Ishikawa (cell line): ENCODE results near the gene PEPD.

ENCODE experiments used
- CEBPB ChIP-seq: IDR thresholded peaks from 2 replicates; pipeline ENCODE4 v1.6.1; 2012
- CREB1 ChIP-seq: IDR thresholded peaks from 2 replicates; pipeline ENCODE4 v1.6.1; 2012; ENCODE audit warnings: low read depth
- EGR1 ChIP-seq: IDR thresholded peaks from 2 replicates; pipeline ENCODE4 v1.6.1; 2012
- EP300 ChIP-seq: IDR thresholded peaks from 2 replicates; pipeline ENCODE4 v1.6.1; 2012; ENCODE audit warnings: borderline replicate concordance
- FOXM1 ChIP-seq: IDR thresholded peaks from 2 replicates; pipeline ENCODE4 v1.6.1; 2012; ENCODE audit warnings: low read depth, borderline replicate concordance
- NFIC ChIP-seq: IDR thresholded peaks from 2 replicates; pipeline ENCODE4 v1.6.1; 2012
- RAD21 ChIP-seq: IDR thresholded peaks from 2 replicates; pipeline ENCODE4 v1.6.1; 2012; ENCODE audit warnings: low read depth
- REST ChIP-seq: IDR thresholded peaks from 2 replicates; pipeline ENCODE4 v1.6.1; 2012; ENCODE audit warnings: low read depth, mild to moderate bottlenecking
- TAF1 ChIP-seq: IDR thresholded peaks from 2 replicates; pipeline ENCODE4 v1.6.1; 2012; ENCODE audit warnings: low read depth, mild to moderate bottlenecking
- TCF12 ChIP-seq: IDR thresholded peaks from 2 replicates; pipeline ENCODE4 v1.6.1; 2012; ENCODE audit warnings: low read depth
- TEAD4 ChIP-seq: IDR thresholded peaks from 2 replicates; pipeline ENCODE4 v1.6.1; 2012
- YY1 ChIP-seq: IDR thresholded peaks from 2 replicates; pipeline ENCODE4 v1.6.1; 2012; ENCODE audit warnings: low read depth
- ZBTB7A ChIP-seq: IDR thresholded peaks from 2 replicates; pipeline ENCODE4 v1.6.1; 2012; ENCODE audit warnings: low read depth
- TF ChIP-seq, protein P1 (sequence below): IDR thresholded peaks from 2 replicates; pipeline ENCODE4 v1.6.1; 2012
- TF ChIP-seq, protein P2 (sequence below): IDR thresholded peaks from 2 replicates; pipeline ENCODE4 v1.6.1; 2012

Gene PEPD

DNA sequence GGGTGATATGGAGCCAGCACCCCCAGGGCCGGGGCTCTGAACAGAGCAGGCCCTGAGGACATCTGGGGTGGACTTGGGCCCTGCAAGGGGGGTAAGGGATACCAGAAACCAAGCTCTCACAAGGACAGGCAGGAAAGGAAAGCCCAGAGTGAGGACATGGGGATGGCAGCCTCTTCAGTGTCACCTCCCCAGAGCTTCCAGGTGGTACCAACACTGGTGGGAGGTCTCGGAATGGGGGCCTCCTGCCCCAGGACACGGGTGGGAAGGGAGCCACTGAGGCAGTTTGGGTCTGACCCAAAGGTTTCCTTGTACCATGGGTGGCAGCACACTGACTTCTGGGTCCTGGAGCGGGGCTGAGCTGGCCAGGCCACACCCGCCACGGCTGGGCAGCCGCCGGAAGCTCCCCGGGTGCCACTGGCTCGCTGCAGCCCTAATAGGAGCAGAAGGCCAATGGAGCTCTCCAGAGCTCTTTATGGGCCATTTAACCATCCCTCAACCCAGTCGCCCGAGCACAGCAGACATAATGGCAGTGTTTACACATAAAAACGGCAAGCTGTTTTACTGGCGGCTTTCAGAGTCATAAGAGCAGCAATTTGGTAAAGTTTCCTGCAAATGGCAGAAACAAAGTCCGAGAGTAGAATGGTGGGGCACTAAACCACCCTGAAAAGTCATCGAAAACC is 59.3 kb downstream of the PEPD start:
- TF ChIP-seq EGR1 (no peak), NFIC (no peak), REST (no peak), CREB1 (no peak), CEBPB (no peak), TEAD4 (no peak), TAF1 (no peak), YY1 (no peak), ZBTB7A (no peak), TCF12 (no peak), RAD21 (no peak), EP300 (no peak), FOXM1 (no peak)
- TF ChIP-seq, protein P1, sequence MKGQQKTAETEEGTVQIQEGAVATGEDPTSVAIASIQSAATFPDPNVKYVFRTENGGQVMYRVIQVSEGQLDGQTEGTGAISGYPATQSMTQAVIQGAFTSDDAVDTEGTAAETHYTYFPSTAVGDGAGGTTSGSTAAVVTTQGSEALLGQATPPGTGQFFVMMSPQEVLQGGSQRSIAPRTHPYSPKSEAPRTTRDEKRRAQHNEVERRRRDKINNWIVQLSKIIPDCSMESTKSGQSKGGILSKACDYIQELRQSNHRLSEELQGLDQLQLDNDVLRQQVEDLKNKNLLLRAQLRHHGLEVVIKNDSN = no peak
- TF ChIP-seq, protein P2, sequence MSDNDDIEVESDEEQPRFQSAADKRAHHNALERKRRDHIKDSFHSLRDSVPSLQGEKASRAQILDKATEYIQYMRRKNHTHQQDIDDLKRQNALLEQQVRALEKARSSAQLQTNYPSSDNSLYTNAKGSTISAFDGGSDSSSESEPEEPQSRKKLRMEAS = no peak

- TF ChIP-seq RAD21 = no peak
- TF ChIP-seq ZBTB7A = no peak
- no peak for TF ChIP-seq TEAD4
- no peak for TF ChIP-seq YY1
- no peak for TF ChIP-seq EGR1
- no peak for TF ChIP-seq CREB1
- TF ChIP-seq TCF12 = no peak
- TF ChIP-seq, protein P2 = no peak
- TF ChIP-seq CEBPB = no peak
- no peak for TF ChIP-seq NFIC
- TF ChIP-seq FOXM1 = no peak
- no peak for TF ChIP-seq TAF1
- TF ChIP-seq EP300 = no peak
- TF ChIP-seq, protein P1 = no peak
Observed at GRCh38 chr19:33461256-33462111, 60.1 kb downstream of the PEPD start.

DNA sequence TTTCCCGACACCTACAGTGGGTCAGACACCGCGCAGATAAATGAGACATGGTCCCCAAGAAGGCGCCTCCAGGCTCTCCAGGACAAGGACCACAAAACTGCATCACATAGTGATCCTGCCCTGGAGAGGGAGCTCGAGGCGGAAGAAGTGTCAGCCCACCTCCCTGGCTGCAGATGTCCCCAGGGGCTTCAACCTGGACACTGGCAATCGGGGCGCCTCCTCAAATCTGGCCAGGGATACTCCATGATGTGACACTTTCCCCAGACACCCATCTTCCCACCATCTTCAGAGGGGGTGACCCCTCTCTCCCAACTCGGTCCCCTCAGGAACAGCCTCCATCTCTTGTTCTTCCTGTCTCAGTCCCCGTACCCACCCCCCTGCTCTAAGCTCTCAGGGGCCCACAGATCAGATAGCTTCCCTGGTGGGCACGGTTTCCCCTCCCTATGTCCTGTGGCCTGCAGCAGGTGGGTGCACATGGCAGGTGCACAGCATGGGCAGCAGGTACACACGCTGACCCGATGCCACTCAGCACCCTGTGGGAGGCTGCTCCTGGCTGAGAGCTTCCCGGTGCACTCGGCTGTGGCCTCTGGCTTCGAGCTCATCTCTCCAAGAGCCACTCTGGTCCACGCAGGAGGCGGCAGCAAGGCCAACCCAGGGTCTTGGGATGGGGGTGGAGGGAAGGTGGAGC is 61.2 kb downstream of the PEPD start:
- no peak for TF ChIP-seq RAD21
- no peak for TF ChIP-seq EP300
- TF ChIP-seq YY1 = no peak
- TF ChIP-seq, protein P2 = no peak
- TF ChIP-seq EGR1 = no peak

DNA sequence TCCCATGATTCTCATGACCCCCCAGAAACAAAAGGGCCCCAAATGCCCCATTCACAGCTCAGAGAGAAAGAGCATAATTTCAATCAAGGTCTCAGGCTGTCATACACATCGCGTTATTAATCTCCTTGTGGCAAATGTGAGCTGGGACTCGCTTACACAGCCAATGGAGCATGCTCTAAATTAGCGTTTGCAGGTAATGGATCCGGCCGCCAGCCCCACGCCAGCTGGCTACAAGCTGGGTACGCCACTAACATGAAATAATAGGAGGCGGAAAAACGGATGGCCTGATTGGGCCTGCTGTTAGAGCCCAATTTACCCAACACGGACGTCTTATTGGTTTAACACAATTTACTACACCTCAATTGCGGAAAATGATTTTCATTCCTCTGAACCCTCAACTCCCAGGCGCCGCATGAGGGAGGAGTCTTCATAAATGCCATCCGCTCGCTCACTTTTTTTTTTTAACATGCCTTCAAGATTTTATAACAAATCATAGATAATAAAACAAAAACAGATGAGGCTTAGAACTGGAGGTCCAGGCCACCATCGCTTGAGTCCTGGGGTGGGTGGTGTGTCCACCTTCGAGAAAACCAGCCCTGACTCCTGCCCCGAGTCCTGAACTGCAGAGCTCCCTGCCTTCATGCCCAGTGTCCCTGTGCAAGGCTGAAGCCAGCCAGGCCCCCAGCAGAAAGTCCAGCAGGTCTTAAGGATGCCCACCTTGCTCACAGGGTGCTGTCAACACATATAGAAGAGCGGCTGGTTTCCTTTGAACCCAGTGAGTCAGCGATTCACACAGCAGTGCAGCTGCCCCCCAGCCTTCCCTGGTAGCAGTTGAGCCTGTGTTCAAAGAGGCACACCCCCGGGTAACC is 62.1 kb downstream of the PEPD start:
- no peak for TF ChIP-seq TEAD4
- TF ChIP-seq REST = no peak
- no peak for TF ChIP-seq CEBPB
- TF ChIP-seq RAD21 = no peak
- no peak for TF ChIP-seq FOXM1
- TF ChIP-seq TCF12 = no peak
- TF ChIP-seq EP300 = no peak
- TF ChIP-seq NFIC = no peak
- TF ChIP-seq ZBTB7A = no peak
- TF ChIP-seq, protein P1 = no peak
- no peak for TF ChIP-seq CREB1
- TF ChIP-seq, protein P2 = no peak
- TF ChIP-seq YY1 = no peak
- TF ChIP-seq TAF1 = no peak
- TF ChIP-seq EGR1 = no peak
